ENCODE results near the gene MBLAC1. TPM values are rescaled to one million over a fixed set of nuclear protein-coding genes. Genes with fewer than 3 reads are reported as not detected.
A peak's percentile ranks its signal among the peaks of the same experiment; 100 is the strongest.

Gene MBLAC1
- total and polyA plus RNA-seq, 9 of the 15 experiments (the other 6 are each of a cell fraction or from before 2014, with no cell fraction given), result 0.03 to 3.1 (median 0.52) TPM

DNA sequence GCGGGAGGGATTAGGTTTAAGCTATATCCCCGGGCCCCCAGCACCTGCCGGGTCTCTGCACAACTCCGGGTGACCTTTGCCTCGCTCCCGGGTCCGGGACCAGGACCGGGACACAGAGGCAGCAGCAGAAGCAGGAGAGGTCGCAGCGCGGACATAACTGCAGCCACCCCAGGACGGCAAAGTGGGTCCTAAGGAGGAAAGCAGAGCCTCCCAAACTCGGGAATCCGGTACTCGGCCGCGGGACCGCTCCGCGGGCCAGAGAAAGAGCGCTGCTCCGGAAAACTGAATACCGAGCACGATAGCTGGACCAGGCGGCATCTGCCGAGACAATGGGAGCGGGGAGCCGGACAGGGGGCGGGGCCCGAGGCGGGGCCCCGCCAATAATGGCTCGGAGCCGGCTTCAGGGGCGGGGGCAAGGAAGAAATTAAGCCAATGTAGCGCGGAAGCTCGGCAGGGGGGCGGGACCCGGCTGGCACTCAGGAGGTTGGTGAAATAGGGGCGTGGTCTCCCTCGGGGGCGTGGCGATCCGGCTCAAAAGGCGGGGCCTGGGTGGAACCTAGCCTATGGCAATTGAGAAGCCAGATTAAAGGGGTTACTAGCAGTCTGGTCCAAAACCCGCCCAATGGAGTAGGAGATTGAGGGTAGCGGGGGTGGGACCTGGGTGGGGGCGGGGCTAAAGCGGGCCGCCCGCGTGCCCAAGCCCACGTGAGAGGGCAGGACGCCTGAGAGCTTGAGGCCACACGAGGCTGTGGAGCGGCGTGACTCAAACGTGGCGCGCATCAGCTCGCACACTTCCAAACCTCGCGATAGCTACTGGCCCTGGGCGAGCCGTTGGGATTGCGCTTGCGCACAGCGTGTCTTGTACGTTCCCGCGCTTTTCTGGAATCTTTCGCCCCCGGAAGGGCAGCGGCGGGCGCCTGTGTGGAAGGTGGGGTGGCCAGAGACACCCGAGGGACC, 50.6 kb downstream of the MBLAC1 start, which contains the start of the genes GPC2 and STAG3 (continued):
- no peak for TF ChIP-seq ZKSCAN8 (CRISPR knock-in tag; IDR thresholded peaks at IDR 0.05)
- TF ChIP-seq, protein P1, sequence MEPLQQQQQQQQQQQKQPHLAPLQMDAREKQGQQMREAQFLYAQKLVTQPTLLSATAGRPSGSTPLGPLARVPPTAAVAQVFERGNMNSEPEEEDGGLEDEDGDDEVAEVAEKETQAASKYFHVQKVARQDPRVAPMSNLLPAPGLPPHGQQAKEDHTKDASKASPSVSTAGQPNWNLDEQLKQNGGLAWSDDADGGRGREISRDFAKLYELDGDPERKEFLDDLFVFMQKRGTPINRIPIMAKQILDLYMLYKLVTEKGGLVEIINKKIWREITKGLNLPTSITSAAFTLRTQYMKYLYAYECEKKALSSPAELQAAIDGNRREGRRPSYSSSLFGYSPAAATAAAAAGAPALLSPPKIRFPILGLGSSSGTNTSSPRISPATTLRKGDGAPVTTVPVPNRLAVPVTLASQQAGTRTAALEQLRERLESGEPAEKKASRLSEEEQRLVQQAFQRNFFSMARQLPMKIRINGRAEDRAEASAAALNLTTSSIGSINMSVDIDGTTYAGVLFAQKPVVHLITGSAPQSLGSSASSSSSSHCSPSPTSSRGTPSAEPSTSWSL (CRISPR knock-in tag; IDR thresholded peaks at IDR 0.05; ENCODE audit: borderline replicate concordance), result no peak
- TF ChIP-seq TCF7 (IDR thresholded peaks at IDR 0.05; ENCODE audit: borderline replicate concordance), result no peak
- TF ChIP-seq ZSCAN32 (CRISPR knock-in tag; IDR thresholded peaks at IDR 0.05), result no peak
- TF ChIP-seq LCOR (CRISPR knock-in tag; IDR thresholded peaks at IDR 0.05), result peak; percentile 86; the same call in 1 of the 2 replicates
- peak; percentile 62; the same call in 1 of the 2 replicates for TF ChIP-seq PHF8 (IDR thresholded peaks at IDR 0.05; ENCODE audit: borderline replicate concordance, low read length)
- TF ChIP-seq CEBPG (CRISPR knock-in tag; IDR thresholded peaks at IDR 0.05), result 0 out of 2 replicates have a peak, but pooled peaks have one; percentile 5
- TF ChIP-seq CEBPG (tag; conservative IDR thresholded peaks at IDR 0.05 in 1 of 2, IDR thresholded peaks at IDR 0.05 in 1 of 2), result no peak
- TF ChIP-seq RBM39 (optimal IDR thresholded peaks at IDR 0.05; ENCODE audit: low read depth, low read length), result no peak
- TF ChIP-seq HEY1 (CRISPR knock-in tag; IDR thresholded peaks at IDR 0.05; ENCODE audit: borderline replicate concordance), result no peak
- no peak for TF ChIP-seq SIX5 (IDR thresholded peaks at IDR 0.05; ENCODE audit: borderline replicate concordance in 1 of 2, insufficient read depth in 1 of 2, low read depth in 1 of 2, low read length in 2 of 2)
- TF ChIP-seq SIRT6 (IDR thresholded peaks at IDR 0.05; ENCODE audit: low read depth, low read length), result no peak
- peak; percentile 94 for TF ChIP-seq MBD1 (CRISPR knock-in tag; IDR thresholded peaks at IDR 0.05)
- no peak for TF ChIP-seq E4F1 (CRISPR knock-in tag; IDR thresholded peaks at IDR 0.05; ENCODE audit: borderline replicate concordance)
- TF ChIP-seq, protein P2, sequence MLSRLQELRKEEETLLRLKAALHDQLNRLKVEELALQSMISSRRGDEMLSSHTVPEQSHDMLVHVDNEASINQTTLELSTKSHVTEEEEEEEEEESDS (CRISPR knock-in tag; IDR thresholded peaks at IDR 0.05), result no peak
- no peak for TF ChIP-seq MCM3 (IDR thresholded peaks at IDR 0.05)
- no peak for TF ChIP-seq EWSR1 (IDR thresholded peaks at IDR 0.05; ENCODE audit: borderline replicate concordance, low read depth, partially characterized antibody)
